ENCODE data around the gene COPS6.

DNA sequence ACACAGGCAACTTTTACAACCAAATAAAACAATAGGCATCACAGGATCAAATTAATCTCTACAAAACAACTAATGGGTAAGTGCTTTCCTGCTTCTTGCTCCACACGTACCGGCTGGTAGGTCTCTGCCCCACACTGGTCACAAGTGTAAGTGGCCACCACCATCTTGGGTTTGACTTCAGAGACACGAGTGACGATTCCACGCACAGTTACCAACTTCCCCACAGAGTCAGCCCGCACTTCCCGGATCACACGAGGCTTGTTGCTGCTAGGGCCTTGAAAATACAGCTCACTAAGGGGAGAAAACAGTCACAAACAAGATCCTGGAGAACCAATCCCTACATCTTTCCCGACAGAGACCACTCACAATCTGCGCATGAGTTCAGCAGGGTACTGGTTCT is 10.1 kb downstream of the COPS6 start:
- no peak for TF ChIP-seq CTCF (IDR thresholded peaks at IDR 0.05)
- no peak for TF ChIP-seq EZH2 (IDR thresholded peaks at IDR 0.05; ENCODE audit: borderline replicate concordance, insufficient read depth, low read depth, low read length, poor library complexity, severe bottlenecking)
